Liver (tissue), 9 donors: ENCODE measurements around the gene PLIN4. TPM values are rescaled to one million over a fixed set of nuclear protein-coding genes. Genes with fewer than 3 reads are reported as not detected.
A peak's percentile ranks its signal among the peaks of the same experiment; 100 is the strongest.
"Not testable (repeated sequence)": the region's sequence is repeated elsewhere in the genome, so short reads cannot be mapped to it uniquely, and the experiment has no call there.

Experiments used
- DNase-seq: peaks from one replicate; pipeline ENCODE4 v3.0.0-alpha.2; 2017; ENCODE audit warnings: low spot score
- H3K27ac ChIP-seq, 2 donors: one replicate each; pipeline ENCODE4 v1.7.0; 2013; ENCODE audit warnings: inconsistent platforms in 2 of 2, low read length in 2 of 2, control low read depth in 1 of 2, low read depth in 1 of 2, mild to moderate bottlenecking in 1 of 2
- H3K27me3 ChIP-seq, 4 donors: one replicate each; pipeline versions ENCODE4 v1.6.1 to v1.7.0; 2013; ENCODE audit warnings: low read length in 3 of 4, inconsistent platforms in 1 of 4, mild to moderate bottlenecking in 1 of 4, moderate library complexity in 1 of 4; ENCODE audit not compliant: control insufficient read depth in 4 of 4, insufficient read depth in 4 of 4
- H3K36me3 ChIP-seq, 4 donors: one replicate each; pipeline versions ENCODE4 v1.6.1 to v1.7.0; 2013; ENCODE audit warnings: low read length in 3 of 4, mild to moderate bottlenecking in 3 of 4, low read depth in 1 of 4, moderate library complexity in 1 of 4; ENCODE audit not compliant: control insufficient read depth in 4 of 4, insufficient read depth in 3 of 4
- H3K4me1 ChIP-seq, 4 donors: one replicate each; pipeline versions ENCODE4 v1.6.1 to v1.7.0; 2013; ENCODE audit warnings: low read length in 3 of 4, mild to moderate bottlenecking in 3 of 4, moderate library complexity in 1 of 4; ENCODE audit not compliant: control insufficient read depth in 4 of 4, insufficient read depth in 4 of 4
- H3K4me3 ChIP-seq, 3 donors: one replicate each; pipeline versions ENCODE4 v1.6.1 to v1.7.0; 2013; ENCODE audit warnings: low read length in 3 of 3, control low read depth in 1 of 3, low read depth in 1 of 3, mild to moderate bottlenecking in 1 of 3
- H3K9ac ChIP-seq, 2 donors: one replicate each; pipeline ENCODE4 v1.7.0; 2013; ENCODE audit warnings: low read length in 2 of 2, mild to moderate bottlenecking in 2 of 2, moderate library complexity in 2 of 2, control low read depth in 1 of 2, low read depth in 1 of 2
- H3K9me3 ChIP-seq, 4 donors: one replicate each; pipeline versions ENCODE4 v1.6.1 to v1.7.0; 2013; ENCODE audit warnings: low read length in 3 of 4; ENCODE audit not compliant: control insufficient read depth in 4 of 4
- EGR1 ChIP-seq, 2 donors: IDR thresholded peaks; 2 replicates each; pipeline ENCODE4 v1.6.1; 2016 to 2018; ENCODE audit warnings: antibody characterized with exemption in 2 of 2, low read depth in 2 of 2
- FOXA2 ChIP-seq: IDR thresholded peaks from 2 replicates; pipeline ENCODE4 v1.6.1; 2016; ENCODE audit warnings: antibody characterized with exemption
- GABPA ChIP-seq, 2 donors: IDR thresholded peaks in 1 of 2; conservative IDR thresholded peaks in 1 of 2; 2 replicates each; pipeline ENCODE4 v1.6.1; 2016; ENCODE audit warnings: antibody characterized with exemption in 2 of 2, mild to moderate bottlenecking in 1 of 2, moderate library complexity in 1 of 2
- HNF4A ChIP-seq, 2 donors: conservative IDR thresholded peaks; 2 replicates each; pipeline ENCODE4 v1.6.1; 2016; ENCODE audit warnings: antibody characterized with exemption in 2 of 2, mild to moderate bottlenecking in 2 of 2
- HNF4G ChIP-seq: IDR thresholded peaks from 2 replicates; pipeline ENCODE4 v1.6.1; 2016; ENCODE audit warnings: antibody characterized with exemption
- JUND ChIP-seq, 2 donors: IDR thresholded peaks; 2 replicates each; pipeline ENCODE4 v1.6.1; 2016; ENCODE audit warnings: antibody characterized with exemption in 2 of 2
- MAX ChIP-seq: IDR thresholded peaks from 2 replicates; pipeline ENCODE4 v1.6.1; 2016; ENCODE audit warnings: antibody characterized with exemption
- NR2F2 ChIP-seq: IDR thresholded peaks from 2 replicates; pipeline ENCODE4 v1.6.1; 2016; ENCODE audit warnings: antibody characterized with exemption
- RAD21 ChIP-seq, 2 donors: IDR thresholded peaks; 2 replicates each; pipeline ENCODE4 v1.6.1; 2016; ENCODE audit warnings: antibody characterized with exemption in 2 of 2, mild to moderate bottlenecking in 2 of 2
- RXRA ChIP-seq, 2 donors: IDR thresholded peaks; 2 replicates each; pipeline ENCODE4 v1.6.1; 2017 to 2018; ENCODE audit warnings: antibody characterized with exemption in 2 of 2, mild to moderate bottlenecking in 1 of 2
- WGBS: extraction: QIAGEN DNeasy Blood & Tissue Kit; methylation state at CpG from one replicate; pipeline ENCODE4 v1.1.7; 2013; 5-methylcytosine and 5-hydroxymethylcytosine counted together
- polyA plus RNA-seq, 2 donors: library from polyadenylated mRNA; stranded (reverse) in 1 of 2; unstranded in 1 of 2; fragments of 200-250 nt in 1 of 2; fragments of >200 nt in 1 of 2; fragmentation: Nextera tagmentation in 1 of 2; extraction: Ambion mirVana in 1 of 2; gene quantifications; one replicate each; pipeline versions ENCODE4 v1.2.1 to v1.2.3, GENCODE V29; 2013 to 2015
- total RNA-seq, 2 donors: library from RNA; depleted of rRNA; stranded (reverse); fragments of >200 nt; gene quantifications; one replicate each; pipeline ENCODE4 v1.2.3, GENCODE V29; 2014
- TF ChIP-seq, protein P1 (sequence below): fragments of 150-350 bp; IDR thresholded peaks from 2 replicates; pipeline ENCODE4 v1.5.1; 2017; ENCODE audit warnings: improper control_type of control experiment, low read depth, low read length; ENCODE audit not compliant: missing input control
- TF ChIP-seq, protein P2 (sequence below): IDR thresholded peaks from 2 replicates; pipeline ENCODE4 v1.6.1; 2016; ENCODE audit warnings: antibody characterized with exemption
- TF ChIP-seq, protein P3 (sequence below): IDR thresholded peaks from 2 replicates; pipeline ENCODE4 v1.6.1; 2016; ENCODE audit warnings: antibody characterized with exemption, mild to moderate bottlenecking
- donor health status: healthy.
- donor health status: healthy.
- donor health status: healthy.
- donor health status: healthy.
- donor health status: healthy.

The PLIN4 gene
- total and polyA plus RNA-seq, 4 donors, result 3.1 to 49.1 (median 9.5) TPM

DNA sequence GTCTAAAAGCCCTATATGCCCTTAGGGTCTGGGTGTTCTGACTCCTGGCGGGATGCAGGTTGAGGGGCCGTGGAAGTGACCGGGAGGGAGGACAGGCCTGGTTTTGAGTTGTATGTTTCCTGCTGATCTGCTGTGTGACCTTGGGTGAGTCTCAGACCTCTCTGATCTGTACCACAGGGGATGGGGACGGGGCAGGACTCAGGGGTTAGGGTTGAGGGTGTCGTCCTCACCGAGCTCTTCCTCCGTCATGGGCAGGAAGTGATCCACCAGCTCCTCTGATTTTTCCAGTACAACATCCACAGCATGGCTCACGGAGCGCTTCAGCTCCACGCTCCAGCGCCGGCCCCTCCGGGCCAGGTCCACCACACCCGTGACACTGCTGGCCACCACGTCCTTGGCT, 10.6 kb upstream of the PLIN4 start:
- 88% methylated on average over 15 of the region's 15 CpGs for WGBS
- DNase-seq, result no peak
- TF ChIP-seq HNF4A (conservative IDR thresholded peaks at IDR 0.05), result no peak
- no peaks in the 10 kb centered on the region for H3K9me3 ChIP-seq
- H3K27ac ChIP-seq, result no peak overlapping the region
- no peaks in the 10 kb centered on the region for H3K27me3 ChIP-seq
- H3K36me3 ChIP-seq, result peaks cover 0 to 19% (median 9%) of the 10 kb centered on the region in 4 donors
- H3K4me1 ChIP-seq, result peaks cover under 1 to 18% (median 8%) of the 10 kb centered on the region in 4 donors
- H3K4me3 ChIP-seq, result no peak overlapping the region
- no peak overlapping the region for H3K9ac ChIP-seq

DNA sequence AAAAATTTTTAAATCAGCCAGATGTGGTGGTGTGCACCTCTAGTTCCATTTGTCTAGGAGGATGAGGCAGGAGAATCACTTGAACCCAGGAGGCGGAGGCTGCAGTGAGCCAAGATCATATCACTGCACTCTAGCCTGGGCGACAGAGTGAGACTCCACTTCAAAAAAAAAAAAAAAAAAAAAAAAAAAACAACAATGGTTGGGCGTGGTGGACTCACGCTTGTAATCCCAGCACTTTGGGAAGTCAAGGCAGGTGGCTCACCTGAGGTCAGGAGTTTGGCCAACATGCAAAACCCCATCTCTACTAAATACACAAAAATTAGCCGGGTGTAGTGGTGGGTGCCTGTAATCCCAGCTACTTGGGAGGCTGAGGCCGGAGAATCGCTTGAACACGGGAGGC, 9.1 kb upstream of the PLIN4 start:
- not testable (repeated sequence) for DNase-seq, H3K9ac ChIP-seq, H3K9me3 ChIP-seq, H3K27ac ChIP-seq, H3K4me3 ChIP-seq, H3K27me3 ChIP-seq
- WGBS, result 91% methylated on average over 8 of the region's 8 CpGs
- Histone ChIP-seq H3K36me3 (peaks cover 0 to 19% (median 9%) of the 10 kb centered on the region in 4 donors), H3K4me1 (peaks cover 2 to 25% (median 19%) of the 10 kb centered on the region in 4 donors)

- peaks cover 8 to 34% (median 30%) of the 10 kb centered on the region in 4 donors for H3K4me1 ChIP-seq
- no peak for TF ChIP-seq RAD21 (IDR thresholded peaks at IDR 0.05)
- TF ChIP-seq, protein P1, sequence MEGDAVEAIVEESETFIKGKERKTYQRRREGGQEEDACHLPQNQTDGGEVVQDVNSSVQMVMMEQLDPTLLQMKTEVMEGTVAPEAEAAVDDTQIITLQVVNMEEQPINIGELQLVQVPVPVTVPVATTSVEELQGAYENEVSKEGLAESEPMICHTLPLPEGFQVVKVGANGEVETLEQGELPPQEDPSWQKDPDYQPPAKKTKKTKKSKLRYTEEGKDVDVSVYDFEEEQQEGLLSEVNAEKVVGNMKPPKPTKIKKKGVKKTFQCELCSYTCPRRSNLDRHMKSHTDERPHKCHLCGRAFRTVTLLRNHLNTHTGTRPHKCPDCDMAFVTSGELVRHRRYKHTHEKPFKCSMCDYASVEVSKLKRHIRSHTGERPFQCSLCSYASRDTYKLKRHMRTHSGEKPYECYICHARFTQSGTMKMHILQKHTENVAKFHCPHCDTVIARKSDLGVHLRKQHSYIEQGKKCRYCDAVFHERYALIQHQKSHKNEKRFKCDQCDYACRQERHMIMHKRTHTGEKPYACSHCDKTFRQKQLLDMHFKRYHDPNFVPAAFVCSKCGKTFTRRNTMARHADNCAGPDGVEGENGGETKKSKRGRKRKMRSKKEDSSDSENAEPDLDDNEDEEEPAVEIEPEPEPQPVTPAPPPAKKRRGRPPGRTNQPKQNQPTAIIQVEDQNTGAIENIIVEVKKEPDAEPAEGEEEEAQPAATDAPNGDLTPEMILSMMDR, result no peak
- no peak for TF ChIP-seq RXRA (IDR thresholded peaks at IDR 0.05)
- TF ChIP-seq, protein P2, sequence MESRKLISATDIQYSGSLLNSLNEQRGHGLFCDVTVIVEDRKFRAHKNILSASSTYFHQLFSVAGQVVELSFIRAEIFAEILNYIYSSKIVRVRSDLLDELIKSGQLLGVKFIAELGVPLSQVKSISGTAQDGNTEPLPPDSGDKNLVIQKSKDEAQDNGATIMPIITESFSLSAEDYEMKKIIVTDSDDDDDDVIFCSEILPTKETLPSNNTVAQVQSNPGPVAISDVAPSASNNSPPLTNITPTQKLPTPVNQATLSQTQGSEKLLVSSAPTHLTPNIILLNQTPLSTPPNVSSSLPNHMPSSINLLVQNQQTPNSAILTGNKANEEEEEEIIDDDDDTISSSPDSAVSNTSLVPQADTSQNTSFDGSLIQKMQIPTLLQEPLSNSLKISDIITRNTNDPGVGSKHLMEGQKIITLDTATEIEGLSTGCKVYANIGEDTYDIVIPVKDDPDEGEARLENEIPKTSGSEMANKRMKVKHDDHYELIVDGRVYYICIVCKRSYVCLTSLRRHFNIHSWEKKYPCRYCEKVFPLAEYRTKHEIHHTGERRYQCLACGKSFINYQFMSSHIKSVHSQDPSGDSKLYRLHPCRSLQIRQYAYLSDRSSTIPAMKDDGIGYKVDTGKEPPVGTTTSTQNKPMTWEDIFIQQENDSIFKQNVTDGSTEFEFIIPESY, result no peak
- TF ChIP-seq NR2F2, result no peak
- no peak for TF ChIP-seq JUND (IDR thresholded peaks at IDR 0.05)
- no peak for TF ChIP-seq FOXA2
- TF ChIP-seq GABPA (IDR thresholded peaks at IDR 0.05 in 1 of 2, conservative IDR thresholded peaks at IDR 0.05 in 1 of 2), result no peak
- no peak for TF ChIP-seq EGR1 (IDR thresholded peaks at IDR 0.05; ENCODE audit: low read depth in 2 of 2)
- TF ChIP-seq, protein P3, sequence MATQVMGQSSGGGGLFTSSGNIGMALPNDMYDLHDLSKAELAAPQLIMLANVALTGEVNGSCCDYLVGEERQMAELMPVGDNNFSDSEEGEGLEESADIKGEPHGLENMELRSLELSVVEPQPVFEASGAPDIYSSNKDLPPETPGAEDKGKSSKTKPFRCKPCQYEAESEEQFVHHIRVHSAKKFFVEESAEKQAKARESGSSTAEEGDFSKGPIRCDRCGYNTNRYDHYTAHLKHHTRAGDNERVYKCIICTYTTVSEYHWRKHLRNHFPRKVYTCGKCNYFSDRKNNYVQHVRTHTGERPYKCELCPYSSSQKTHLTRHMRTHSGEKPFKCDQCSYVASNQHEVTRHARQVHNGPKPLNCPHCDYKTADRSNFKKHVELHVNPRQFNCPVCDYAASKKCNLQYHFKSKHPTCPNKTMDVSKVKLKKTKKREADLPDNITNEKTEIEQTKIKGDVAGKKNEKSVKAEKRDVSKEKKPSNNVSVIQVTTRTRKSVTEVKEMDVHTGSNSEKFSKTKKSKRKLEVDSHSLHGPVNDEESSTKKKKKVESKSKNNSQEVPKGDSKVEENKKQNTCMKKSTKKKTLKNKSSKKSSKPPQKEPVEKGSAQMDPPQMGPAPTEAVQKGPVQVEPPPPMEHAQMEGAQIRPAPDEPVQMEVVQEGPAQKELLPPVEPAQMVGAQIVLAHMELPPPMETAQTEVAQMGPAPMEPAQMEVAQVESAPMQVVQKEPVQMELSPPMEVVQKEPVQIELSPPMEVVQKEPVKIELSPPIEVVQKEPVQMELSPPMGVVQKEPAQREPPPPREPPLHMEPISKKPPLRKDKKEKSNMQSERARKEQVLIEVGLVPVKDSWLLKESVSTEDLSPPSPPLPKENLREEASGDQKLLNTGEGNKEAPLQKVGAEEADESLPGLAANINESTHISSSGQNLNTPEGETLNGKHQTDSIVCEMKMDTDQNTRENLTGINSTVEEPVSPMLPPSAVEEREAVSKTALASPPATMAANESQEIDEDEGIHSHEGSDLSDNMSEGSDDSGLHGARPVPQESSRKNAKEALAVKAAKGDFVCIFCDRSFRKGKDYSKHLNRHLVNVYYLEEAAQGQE, result no peak
- no peak for TF ChIP-seq HNF4G
- TF ChIP-seq HNF4A (conservative IDR thresholded peaks at IDR 0.05), result no peak
- TF ChIP-seq MAX, result no peak
- no peak for DNase-seq
- peaks cover 0 to 23% (median 10%) of the 10 kb centered on the region in 4 donors for H3K36me3 ChIP-seq
- H3K9ac ChIP-seq, result no peak overlapping the region
- peak overlapping the region in 1 of 3 donors; percentile 11 for H3K4me3 ChIP-seq
- WGBS, result 75% methylated on average over 23 of the region's 23 CpGs
- no peaks in the 10 kb centered on the region for H3K27me3 ChIP-seq
- H3K27ac ChIP-seq, result no peak overlapping the region
- H3K9me3 ChIP-seq, result no peaks in the 10 kb centered on the region
Observed at GRCh38 chr19:4525563-4526002, 7.3 kb upstream of the PLIN4 start.
